GM23338 (cell line): ENCODE results near the gene SYNCRIP. TPM values are rescaled to one million over a fixed set of nuclear protein-coding genes. Genes with fewer than 3 reads are reported as not detected.
A peak's percentile ranks its signal among the peaks of the same experiment; 100 is the strongest.

Experiments used
- ATAC-seq: fragments of 200-7000 bp; cut with Tn5 transposase; 3 replicates; pipeline ENCODE4 v1.9.1; 2020
- DNase-seq: peaks from one replicate; pipeline ENCODE4 v3.0.0-alpha.2; 2015; ENCODE audit warnings: low spot score
- H2AFZ ChIP-seq: fragments of 200-600 bp; sonication (generic); 2 replicates; pipeline ENCODE4 v1.8.0; 2016; ENCODE audit warnings: antibody characterized with exemption, mild to moderate bottlenecking, moderate library complexity
- H3F3A ChIP-seq: fragments of 200-600 bp; sonication (generic); replicated peaks from 2 replicates; pipeline ENCODE4 v1.8.0; 2017; ENCODE audit warnings: antibody characterized with exemption, mixed run types, low read depth
- H3K27ac ChIP-seq: fragments of 200-600 bp; sonication (generic); 2 replicates; pipeline ENCODE4 v1.6.1; 2016; ENCODE audit warnings: low read depth
- H3K27me3 ChIP-seq: fragments of 200-600 bp; sonication (generic); 2 replicates; pipeline ENCODE4 v1.8.0; 2016; ENCODE audit warnings: mild to moderate bottlenecking, mixed run types, moderate library complexity; ENCODE audit not compliant: insufficient read depth
- H3K36me3 ChIP-seq: fragments of 200-600 bp; sonication (generic); 2 replicates; pipeline ENCODE4 v1.8.0; 2016; ENCODE audit warnings: mild to moderate bottlenecking; ENCODE audit not compliant: insufficient read depth
- H3K4me1 ChIP-seq: fragments of 200-600 bp; sonication (generic); 2 replicates; pipeline ENCODE4 v1.8.0; 2016; ENCODE audit warnings: mild to moderate bottlenecking, moderate library complexity; ENCODE audit not compliant: insufficient read depth
- H3K4me2 ChIP-seq: fragments of 200-600 bp; sonication (generic); 2 replicates; pipeline ENCODE4 v1.7.1; 2017; ENCODE audit warnings: mixed run types
- H3K4me3 ChIP-seq: fragments of 200-600 bp; sonication (generic); 2 replicates; pipeline ENCODE4 v1.6.1; 2016; ENCODE audit warnings: mixed run types
- H3K79me2 ChIP-seq: fragments of 200-600 bp; sonication (generic); replicated peaks from 2 replicates; pipeline ENCODE4 v1.8.0; 2017; ENCODE audit warnings: mild to moderate bottlenecking; ENCODE audit not compliant: insufficient read depth
- H3K9me2 ChIP-seq: fragments of 200-600 bp; sonication (generic); 2 replicates; pipeline ENCODE4 v1.8.0; 2017; ENCODE audit not compliant: insufficient read depth
- H4K20me1 ChIP-seq: fragments of 200-600 bp; sonication (generic); replicated peaks from 2 replicates; pipeline ENCODE4 v1.8.0; 2017; ENCODE audit warnings: mild to moderate bottlenecking; ENCODE audit not compliant: insufficient read depth
- H3K27ac Mint-ChIP-seq: 2 replicates; pipeline ENCODE4 v1.8.0; 2020; ENCODE audit warnings: inconsistent platforms, mild to moderate bottlenecking, moderate library complexity, mixed read lengths
- H3K27me3 Mint-ChIP-seq: 3 replicates; pipeline ENCODE4 v1.8.0; 2022; ENCODE audit warnings: low read depth, mild to moderate bottlenecking, moderate library complexity, mixed read lengths, inconsistent platforms; ENCODE audit not compliant: insufficient read depth, poor library complexity
- H3K36me3 Mint-ChIP-seq: 3 replicates; pipeline ENCODE4 v1.8.0; 2021; ENCODE audit warnings: low read depth, mild to moderate bottlenecking, inconsistent platforms, moderate library complexity, mixed read lengths
- H3K4me1 Mint-ChIP-seq: 3 replicates; pipeline ENCODE4 v1.8.0; 2020; ENCODE audit warnings: mild to moderate bottlenecking, inconsistent platforms, mixed read lengths
- H3K4me3 Mint-ChIP-seq: 3 replicates; pipeline ENCODE4 v1.8.0; 2021; ENCODE audit warnings: moderate library complexity, mild to moderate bottlenecking, inconsistent platforms, mixed read lengths
- H3K9me3 Mint-ChIP-seq: 3 replicates; pipeline ENCODE4 v1.8.0; 2020; ENCODE audit warnings: moderate library complexity, mild to moderate bottlenecking, inconsistent platforms, mixed read lengths
- CREB1 ChIP-seq: fragments of 250-450 bp; sonication (Bioruptor Pico); IDR thresholded peaks from 2 replicates; pipeline ENCODE4 v1.5.0; 2020; ENCODE audit warnings: low read depth, mild to moderate bottlenecking, moderate library complexity
- CTCF ChIP-seq, 2 experiments: fragments of 200-600 bp in 1 of 2; sonication (generic) in 1 of 2; conservative IDR thresholded peaks; 2 replicates each; pipeline versions ENCODE4 v1.5.1 to v1.6.1; 2016 to 2017; ENCODE audit warnings: antibody characterized with exemption in 2 of 2, low read depth in 2 of 2, mild to moderate bottlenecking in 2 of 2, moderate library complexity in 1 of 2
- ETS1 ChIP-seq: IDR thresholded peaks from 2 replicates; pipeline ENCODE4 v1.6.1; 2016; ENCODE audit warnings: antibody characterized with exemption
- EZH2 ChIP-seq: fragments of 200-600 bp; sonication (generic); IDR thresholded peaks from one replicate; pipeline ENCODE4 v1.8.0; 2017; ENCODE audit warnings: antibody characterized with exemption, mild to moderate bottlenecking, low read depth; ENCODE audit not compliant: unreplicated experiment
- EZH2phosphoT487 ChIP-seq: fragments of 200-600 bp; sonication (generic); IDR thresholded peaks from one replicate; pipeline ENCODE4 v1.8.1; 2018; ENCODE audit warnings: antibody characterized with exemption; ENCODE audit not compliant: unreplicated experiment
- POLR2AphosphoS5 ChIP-seq: IDR thresholded peaks from 2 replicates; pipeline ENCODE4 v1.6.1; 2016; ENCODE audit warnings: antibody characterized with exemption, low read depth
- REST ChIP-seq: IDR thresholded peaks from one replicate; pipeline ENCODE4 v1.6.1; 2018; ENCODE audit warnings: antibody characterized with exemption; ENCODE audit not compliant: unreplicated experiment
- STAT1 ChIP-seq: IDR thresholded peaks from one replicate; pipeline ENCODE4 v1.6.1; 2016; ENCODE audit warnings: antibody characterized with exemption; ENCODE audit not compliant: unreplicated experiment
- ZNF114 ChIP-seq: fragments of 250-450 bp; sonication (Bioruptor Pico); IDR thresholded peaks from 2 replicates; pipeline ENCODE4 v1.5.0; 2020; ENCODE audit warnings: mild to moderate bottlenecking, moderate library complexity
- ZNF331 ChIP-seq: fragments of 250-450 bp; sonication (Bioruptor Pico); IDR thresholded peaks from 2 replicates; pipeline ENCODE4 v1.5.0; 2020; ENCODE audit warnings: low read depth, mild to moderate bottlenecking, moderate library complexity
- polyA plus RNA-seq: library from polyadenylated mRNA; unstranded; fragments of >200 nt; fragmentation: Nextera tagmentation; extraction: Ambion mirVana; gene quantifications from 2 replicates; pipeline ENCODE4 v1.2.1, GENCODE V29; 2016
- total RNA-seq: library from RNA; depleted of rRNA; stranded (reverse); fragments of >200 nt; shearing (Covaris generic); gene quantifications from 2 replicates; pipeline ENCODE4 v1.2.3, GENCODE V29; 2014

Gene SYNCRIP
- total and polyA plus RNA-seq, 2 experiments from 2014 or later: 163 to 164 TPM

GRCh38 chr6:85644279-85644762 lies 1.6 kb upstream of the SYNCRIP start (continued):
- TF ChIP-seq EZH2phosphoT487: no peak

GRCh38 chr6:85643537-85644278 lies 1.0 kb upstream of the SYNCRIP start:
- Mint-ChIP-seq H3K4me1 (peaks cover 32% of the 10 kb centered on the region), H3K9me3 (peaks cover 10% of the 10 kb centered on the region), H3K36me3 (peaks cover 38% of the 10 kb centered on the region), H3K4me3 (peak overlapping the region; percentile 95), H3K27ac (peak overlapping the region; percentile 95), H3K27me3 (peaks cover 11% of the 10 kb centered on the region)
- peaks cover 22% of the 10 kb centered on the region for H3K4me1 ChIP-seq
- TF ChIP-seq POLR2AphosphoS5 (peak; percentile 69), ETS1 (no peak; the same call in 1 of the 2 replicates), CREB1 (CRISPR knock-in tag) (peak; percentile 20; the same call in 1 of the 2 replicates)
- peak overlapping the region; percentile 96 for H3K27ac ChIP-seq
- ATAC-seq (peak; percentile 52), DNase-seq (peak; percentile 88)
- H3K9me2 ChIP-seq: no peaks in the 10 kb centered on the region
- H3K4me3 ChIP-seq: peak overlapping the region; percentile 57
- peaks cover 29% of the 10 kb centered on the region for H4K20me1 ChIP-seq
- H2AFZ ChIP-seq: no peak overlapping the region
- H3K79me2 ChIP-seq: peaks cover 43% of the 10 kb centered on the region
- peaks cover 29% of the 10 kb centered on the region for H3K36me3 ChIP-seq
- peaks cover 6% of the 10 kb centered on the region; the same call in 1 of the 2 replicates for H3F3A ChIP-seq
- H3K4me2 ChIP-seq: peak overlapping the region; percentile 76
- H3K27me3 ChIP-seq: no peaks in the 10 kb centered on the region

GRCh38 chr6:85641897-85642773 lies 551 bp downstream of the SYNCRIP start:
- peaks cover 45% of the 10 kb centered on the region for H3K4me1 Mint-ChIP-seq
- H3K27ac Mint-ChIP-seq: peak overlapping the region; percentile 99
- no peaks in the 10 kb centered on the region for H3K9me2 ChIP-seq
- peaks cover 54% of the 10 kb centered on the region for H3K36me3 Mint-ChIP-seq
- peak overlapping the region; percentile 99 for H3K27ac ChIP-seq
- H3K4me3 Mint-ChIP-seq: peak overlapping the region; percentile 95
- H3K27me3 ChIP-seq: no peaks in the 10 kb centered on the region
- H3K4me2 ChIP-seq: peak overlapping the region; percentile 95
- peak overlapping the region; percentile 93 for H3K4me3 ChIP-seq
- H4K20me1 ChIP-seq: peaks cover 43% of the 10 kb centered on the region
- H3K36me3 ChIP-seq: peaks cover 43% of the 10 kb centered on the region
- peaks cover 22% of the 10 kb centered on the region for H3K4me1 ChIP-seq
- peaks cover 5% of the 10 kb centered on the region for H3K9me3 Mint-ChIP-seq
- H3K79me2 ChIP-seq: peaks cover 59% of the 10 kb centered on the region
- no peak overlapping the region for H2AFZ ChIP-seq
- ATAC-seq (peak; percentile 8), DNase-seq (peak; percentile 68)
- H3K27me3 Mint-ChIP-seq: peaks cover 11% of the 10 kb centered on the region
- TF ChIP-seq ETS1: 0 out of 2 replicates have a peak, but pooled peaks have one; percentile 15
- no peak for TF ChIP-seq EZH2phosphoT487
- TF ChIP-seq STAT1: no peak
- no peak for TF ChIP-seq ZNF114 (CRISPR knock-in tag)
- TF ChIP-seq EZH2: no peak
- TF ChIP-seq REST: no peak
- TF ChIP-seq CTCF (conservative IDR thresholded peaks at IDR 0.05; ENCODE audit: low read depth in 2 of 2): no peak
- no peak for TF ChIP-seq ZNF331 (CRISPR knock-in tag)
- TF ChIP-seq CREB1 (CRISPR knock-in tag): no peak
- H3F3A ChIP-seq: peaks cover 6% of the 10 kb centered on the region; the same call in 1 of the 2 replicates
